Stomach (tissue), 9 donors: ENCODE data around the gene ATL1. TPM values are rescaled to one million over a fixed set of nuclear protein-coding genes. Genes with fewer than 3 reads are reported as not detected.

Experiments used
- DNase-seq, 2 donors: peaks; one replicate each; pipeline versions ENCODE4 v3.0.0 to v3.0.0-alpha.2; 2013 to 2019
- H3K27ac ChIP-seq, 5 donors: fragments of 200-600 bp in 4 of 5; sonication (generic) in 4 of 5; one replicate each; pipeline ENCODE4 v1.5.1; 2013 to 2019; ENCODE audit warnings: mild to moderate bottlenecking in 1 of 5, moderate library complexity in 1 of 5
- H3K27me3 ChIP-seq, 3 donors: fragments of 200-600 bp; sonication (generic); one replicate each; pipeline ENCODE4 v1.5.1; 2017 to 2019; ENCODE audit warnings: mixed run types in 1 of 3
- H3K36me3 ChIP-seq, 4 donors: fragments of 200-600 bp; sonication (generic); 1 replicate in 3 of 4; 2 replicates in 1 of 4; pipeline ENCODE4 v1.5.1; 2016 to 2019
- H3K4me1 ChIP-seq, 4 donors: fragments of 200-600 bp; sonication (generic); one replicate each; pipeline ENCODE4 v1.5.1; 2016 to 2019
- H3K4me3 ChIP-seq, 4 donors: fragments of 200-600 bp; sonication (generic) in 3 of 4; one replicate each; pipeline ENCODE4 v1.5.1; 2016 to 2019; ENCODE audit warnings: mild to moderate bottlenecking in 1 of 4
- H3K9me3 ChIP-seq, 4 donors: fragments of 200-600 bp; sonication (generic); one replicate each; pipeline ENCODE4 v1.5.1; 2016 to 2019
- CTCF ChIP-seq, 7 experiments: fragments of 450-650 bp in 4 of 7; fragments of 200-600 bp in 3 of 7; sonication (generic) in 3 of 7; IDR thresholded peaks; one replicate each; pipeline ENCODE4 v1.5.1; 2016 to 2019; ENCODE audit warnings: antibody characterized with exemption in 7 of 7, control low read depth in 2 of 7, mild to moderate bottlenecking in 1 of 7
- EP300 ChIP-seq: sonication (generic); formaldehyde crosslinking; IDR thresholded peaks from one replicate; pipeline ENCODE4 v1.6.1; 2017; ENCODE audit warnings: antibody characterized with exemption
- POLR2A ChIP-seq, 4 donors: fragments of 450-650 bp; IDR thresholded peaks; one replicate each; pipeline ENCODE4 v1.6.1; 2016; ENCODE audit warnings: antibody characterized with exemption in 4 of 4, control low read depth in 2 of 4, mild to moderate bottlenecking in 1 of 4, moderate library complexity in 1 of 4
- POLR2AphosphoS5 ChIP-seq, 3 donors: sonication (generic); formaldehyde crosslinking; IDR thresholded peaks; one replicate each; pipeline ENCODE4 v1.6.1; 2016; ENCODE audit warnings: antibody characterized with exemption in 3 of 3
- WGBS, 5 donors: extraction: QIAGEN DNeasy Blood & Tissue Kit in 3 of 5; methylation state at CpG; one replicate each; pipeline versions ENCODE4 v1.1.5 to v1.1.7; 2013 to 2018; 5-methylcytosine and 5-hydroxymethylcytosine counted together
- intact Hi-C: fragments of 100-400 bp; cut with DNase I; formaldehyde crosslinking; loops from one replicate; pipeline ENCODE4 v1.15.1; 2023; ENCODE audit warnings: low total_unique reads
- polyA plus RNA-seq, 3 donors: library from polyadenylated mRNA; stranded (reverse); fragments of 200-250 nt; gene quantifications; one replicate each; pipeline ENCODE4 v1.2.3, GENCODE V29; 2013
- total RNA-seq, 5 donors: library from RNA; depleted of rRNA; stranded (reverse); fragments of >200 nt; gene quantifications; one replicate each; pipeline versions ENCODE4 v1.1.0 to v1.2.3, GENCODE V29; 2014 to 2016
- donor health status: healthy with polysubstance abuse.
- donor health status: Bipolar disorder and iron deficiency.
- donor health status: healthy.

The ATL1 gene
- total and polyA plus RNA-seq, 8 donors, result 0.58 to 10.1 (median 2.2) TPM

GRCh38 chr14:50666772-50667683 lies 107.1 kb downstream of the ATL1 start:
- TF ChIP-seq EP300 (no peak), POLR2AphosphoS5 (IDR thresholded peaks at IDR 0.05) (peak; percentile 56 to 67 (median 62)), POLR2A (IDR thresholded peaks at IDR 0.05) (no peak)
- H3K36me3 ChIP-seq, result peaks cover 0 to 15% (median 7%) of the 10 kb centered on the region in 4 donors
- intact Hi-C loops, result no loop called here
- WGBS, 5 donors, result 2 to 4% (median 3%) methylated on average over 20 of the region's 20 CpGs
- DNase-seq, result peak; percentile 50 to 82
- peak overlapping the region; percentile 96 to 99 (median 98) for H3K27ac ChIP-seq
- H3K4me1 ChIP-seq, result peaks cover 7 to 44% (median 26%) of the 10 kb centered on the region in 4 donors
- H3K4me3 ChIP-seq, result peak overlapping the region; percentile 62 to 87 (median 80)
- no peaks in the 10 kb centered on the region for H3K9me3 ChIP-seq
- no peaks in the 10 kb centered on the region for H3K27me3 ChIP-seq

DNA sequence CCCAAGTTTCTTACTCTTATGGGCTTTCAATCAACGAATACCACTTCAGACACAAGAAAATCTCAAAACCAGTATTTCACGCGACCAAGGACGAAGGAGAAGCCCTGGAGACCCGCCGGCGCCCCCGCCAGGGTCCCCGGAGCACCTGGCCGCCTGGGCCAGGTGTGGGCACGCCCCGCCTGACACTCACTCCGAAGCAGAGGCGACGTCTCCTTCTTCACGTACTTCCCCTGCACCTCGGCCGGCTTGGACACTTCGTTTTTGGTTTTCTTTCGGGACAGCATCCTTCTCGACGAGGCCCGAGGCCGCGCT lies 107.7 kb downstream of the ATL1 start:
- TF ChIP-seq EP300 (no peak), POLR2A (IDR thresholded peaks at IDR 0.05) (no peak)
- intact Hi-C loops, result no loop called here
- DNase-seq, result peak; percentile 48 to 76
- H3K4me3 ChIP-seq, result peak overlapping the region; percentile 62 to 87 (median 80)
- H3K4me1 ChIP-seq, result peaks cover 7 to 44% (median 26%) of the 10 kb centered on the region in 4 donors
- 0 to 2% (median 0%) methylated on average over 9 to 25 of the region's 25 CpGs for WGBS, 5 donors
- H3K36me3 ChIP-seq, result peaks cover 0 to 11% (median 7%) of the 10 kb centered on the region in 4 donors
- H3K27me3 ChIP-seq, result no peaks in the 10 kb centered on the region
- no peaks in the 10 kb centered on the region for H3K9me3 ChIP-seq
- H3K27ac ChIP-seq, result peak overlapping the region; percentile 96 to 99 (median 98)

- intact Hi-C loops, result no loop called here
- H3K27ac ChIP-seq, result peak within 1 kb of the TSS; percentile 96 to 99 (median 98)
- peaks cover 7 to 43% (median 26%) of the 10 kb centered on the region in 4 donors for H3K4me1 ChIP-seq
- no peaks in the 10 kb centered on the region for H3K27me3 ChIP-seq
- H3K36me3 ChIP-seq, result peaks cover 0 to 11% (median 7%) of the 10 kb centered on the region in 4 donors
- no peaks in the 10 kb centered on the region for H3K9me3 ChIP-seq
- 0 to 2% (median 0%) methylated on average over 13 to 92 of the region's 92 CpGs for WGBS, 5 donors
- DNase-seq, result peak; percentile 84 to 94
- no peak for TF ChIP-seq EP300
- TF ChIP-seq POLR2A (IDR thresholded peaks at IDR 0.05), result peak in 1 of 4 donors; percentile 80
- no peak for TF ChIP-seq CTCF (IDR thresholded peaks at IDR 0.05)
- TF ChIP-seq POLR2AphosphoS5 (IDR thresholded peaks at IDR 0.05), result peak; percentile 80 to 96 (median 86)
- H3K4me3 ChIP-seq, result peak within 1 kb of the TSS; percentile 62 to 87 (median 80)
Observed at GRCh38 chr14:50667996-50668825, 108.3 kb downstream of the ATL1 start, which contains the start of gene SAV1. Gene SAV1, minus strand, starts transcription at chr14:50668306. Its CDS starts 339 bp downstream, at chr14:50667967.

- H3K36me3 ChIP-seq, result peaks cover 0 to 9% (median 7%) of the 10 kb centered on the region in 4 donors
- H3K4me1 ChIP-seq, result peaks cover 7 to 37% (median 23%) of the 10 kb centered on the region in 4 donors
- no peaks in the 10 kb centered on the region for H3K27me3 ChIP-seq
- TF ChIP-seq POLR2A (IDR thresholded peaks at IDR 0.05) (no peak), EP300 (no peak), POLR2AphosphoS5 (IDR thresholded peaks at IDR 0.05) (no peak), CTCF (IDR thresholded peaks at IDR 0.05) (no peak)
- H3K4me3 ChIP-seq, result peak overlapping the region; percentile 62 to 87 (median 80)
- H3K9me3 ChIP-seq, result no peaks in the 10 kb centered on the region
- no peak for DNase-seq
- WGBS, 5 donors, result 2 to 9% (median 6%) methylated on average over 6 of the region's 6 CpGs
- intact Hi-C loops, result no loop called here
- peak overlapping the region in 4 of 5 donors; percentile 96 to 99 (median 98) for H3K27ac ChIP-seq
Observed at GRCh38 chr14:50668826-50669143, 108.8 kb downstream of the ATL1 start.

GRCh38 chr14:50669441-50669986 lies 109.6 kb downstream of the ATL1 start:
- peak overlapping the region in 2 of 5 donors; percentile 96 to 98 for H3K27ac ChIP-seq
- peaks cover 7 to 30% (median 19%) of the 10 kb centered on the region in 4 donors for H3K4me1 ChIP-seq
- WGBS, 5 donors, result 90 to 96% (median 94%) methylated on average over 4 of the region's 4 CpGs
- peaks cover 0 to 4% (median 4%) of the 10 kb centered on the region in 4 donors for H3K36me3 ChIP-seq
- no peaks in the 10 kb centered on the region for H3K9me3 ChIP-seq
- no peak overlapping the region for H3K4me3 ChIP-seq
- no peak for DNase-seq
- intact Hi-C loops, result no loop called here
- no peak for TF ChIP-seq EP300
- no peak for TF ChIP-seq CTCF (IDR thresholded peaks at IDR 0.05)
- TF ChIP-seq POLR2A (IDR thresholded peaks at IDR 0.05), result no peak
- no peak for TF ChIP-seq POLR2AphosphoS5 (IDR thresholded peaks at IDR 0.05)
- no peaks in the 10 kb centered on the region for H3K27me3 ChIP-seq
